PFSK-1 (cell line): Measurements from ENCODE around the gene NPEPPS.

ENCODE experiments used
- FOXP2 ChIP-seq: optimal IDR thresholded peaks from 2 replicates; pipeline ENCODE3; 2011; ENCODE audit warnings: borderline replicate concordance, control low read depth, inconsistent platforms; ENCODE audit not compliant: insufficient read depth; ENCODE audit errors: extremely low read length, extremely low read depth
- POLR2AphosphoS5 ChIP-seq: IDR thresholded peaks from 2 replicates; pipeline ENCODE4 v1.6.1; 2012; ENCODE audit warnings: low read depth, mild to moderate bottlenecking, control low read depth, low read length, moderate library complexity
- REST ChIP-seq, 2 experiments: IDR thresholded peaks; 2 replicates each; pipeline versions ENCODE4 v1.6.1 to v1.8.0; 2011 to 2012; ENCODE audit warnings: low read depth in 2 of 2, low read length in 2 of 2, control low read depth in 1 of 2, inconsistent platforms in 1 of 2, mild to moderate bottlenecking in 1 of 2, moderate library complexity in 1 of 2; ENCODE audit not compliant: insufficient read depth in 1 of 2
- SIN3A ChIP-seq: IDR thresholded peaks from 2 replicates; pipeline ENCODE4 v1.6.1; 2012; ENCODE audit warnings: mild to moderate bottlenecking, low read length, moderate library complexity, borderline replicate concordance; ENCODE audit not compliant: insufficient read depth
- TAF1 ChIP-seq: IDR thresholded peaks from 2 replicates; pipeline ENCODE4 v1.6.1; 2012; ENCODE audit warnings: low read length, control low read depth, borderline replicate concordance; ENCODE audit not compliant: insufficient read depth

Gene NPEPPS

DNA sequence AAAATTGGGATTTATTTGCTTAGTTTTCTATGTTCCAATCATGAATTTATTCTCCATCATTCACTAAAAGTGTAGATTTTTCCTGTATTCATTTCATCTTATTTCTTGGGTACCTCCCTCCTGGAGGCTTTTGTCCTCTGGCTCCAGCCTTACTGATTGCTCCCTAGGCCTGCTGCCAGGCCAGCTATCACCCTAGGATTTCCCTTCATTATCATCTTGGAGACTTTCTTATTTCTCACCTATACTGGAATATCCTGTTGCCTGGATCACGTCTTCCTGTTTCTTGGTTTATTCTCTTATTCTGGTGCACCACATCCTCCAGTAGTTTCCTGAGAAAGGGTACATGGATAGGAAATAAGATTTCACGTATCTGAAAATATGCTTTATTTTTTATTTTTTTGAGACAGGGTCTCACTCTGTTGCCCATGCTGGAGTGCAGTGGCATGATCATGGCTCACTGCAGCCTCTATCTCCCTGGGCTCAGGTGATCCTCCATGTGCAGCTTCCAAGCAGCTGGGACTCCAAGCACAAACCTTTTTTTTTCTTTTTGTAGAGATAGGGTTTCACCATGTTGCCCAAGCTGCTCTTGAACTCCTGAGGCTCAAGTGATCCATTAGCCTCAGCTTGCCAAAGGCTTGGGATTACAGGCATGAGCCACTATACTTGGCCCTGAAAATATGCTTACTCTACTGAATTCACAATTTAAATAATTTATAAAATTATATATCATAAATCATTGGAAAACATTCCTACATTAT is 105.5 kb downstream of the NPEPPS start:
- TF ChIP-seq REST (IDR thresholded peaks at IDR 0.05; ENCODE audit: insufficient read depth in 1 of 2, low read depth in 2 of 2, low read length in 2 of 2) (no peak), POLR2AphosphoS5 (no peak), TAF1 (no peak), SIN3A (no peak), FOXP2 (no peak)

DNA sequence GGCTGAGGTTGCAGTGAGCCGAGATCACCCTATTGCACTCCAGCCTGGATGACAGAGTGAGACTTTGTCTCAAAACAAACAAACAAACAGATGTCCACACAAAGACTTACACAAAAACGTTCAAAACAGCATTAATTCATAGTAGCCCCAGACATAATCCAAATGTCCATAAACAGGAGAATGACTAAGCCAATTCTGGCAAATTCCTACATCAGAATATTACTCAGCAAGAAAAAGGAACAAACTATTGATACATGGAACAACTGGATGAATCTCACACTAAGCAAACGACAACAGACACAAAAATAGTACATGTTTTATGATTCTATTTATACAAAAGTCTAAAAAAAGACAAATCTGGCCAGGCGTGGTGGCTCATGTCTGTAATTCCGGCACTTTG is 108.0 kb downstream of the NPEPPS start:
- TF ChIP-seq SIN3A: no peak
- TF ChIP-seq POLR2AphosphoS5: no peak
- no peak for TF ChIP-seq FOXP2
- no peak for TF ChIP-seq REST (IDR thresholded peaks at IDR 0.05; ENCODE audit: insufficient read depth in 1 of 2, low read depth in 2 of 2, low read length in 2 of 2)
- TF ChIP-seq TAF1: no peak

GRCh38 chr17:47640076-47640475 is 109.2 kb downstream of the NPEPPS start:
- no peak for TF ChIP-seq POLR2AphosphoS5
- no peak for TF ChIP-seq TAF1
- no peak for TF ChIP-seq SIN3A
- no peak for TF ChIP-seq REST (IDR thresholded peaks at IDR 0.05; ENCODE audit: insufficient read depth in 1 of 2, low read depth in 2 of 2, low read length in 2 of 2)
- TF ChIP-seq FOXP2: no peak

GRCh38 chr17:47641202-47641601 is 110.3 kb downstream of the NPEPPS start:
- TF ChIP-seq REST (IDR thresholded peaks at IDR 0.05; ENCODE audit: insufficient read depth in 1 of 2, low read depth in 2 of 2, low read length in 2 of 2) (no peak), TAF1 (no peak), POLR2AphosphoS5 (no peak), SIN3A (no peak), FOXP2 (no peak)

DNA sequence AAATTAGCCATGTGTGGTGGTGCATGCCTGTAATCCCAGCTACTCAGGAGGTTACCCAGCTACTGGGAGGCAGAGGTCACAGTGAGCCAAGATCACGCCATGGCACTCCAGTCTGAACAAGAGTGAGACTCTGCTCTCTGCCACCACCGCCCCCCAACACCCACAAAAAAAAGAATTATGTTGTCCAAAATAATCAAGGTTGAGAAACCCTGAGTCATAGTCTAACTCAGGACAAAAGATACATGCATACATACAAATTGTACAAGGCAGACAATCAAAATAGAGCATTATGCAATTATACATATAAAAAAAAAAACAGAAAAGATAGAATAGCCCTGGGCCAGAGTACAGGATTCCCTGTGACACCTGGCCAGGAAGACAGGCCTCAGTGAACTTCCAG is 112.2 kb downstream of the NPEPPS start:
- TF ChIP-seq POLR2AphosphoS5: no peak
